HG03108 (cell line): Measurements from ENCODE around the gene CTSZ.
"Not testable (repeated sequence)": the region's sequence is repeated elsewhere in the genome, so short reads cannot be mapped to it uniquely, and the experiment has no call there.

ENCODE experiments used
- ATAC-seq: cut with Tn5 transposase; IDR thresholded peaks from one replicate; pipeline ENCODE4 v1.9.1; 2021; ENCODE audit warnings: moderate library complexity; ENCODE audit not compliant: unreplicated experiment

CTSZ gene

GRCh38 chr20:59001068-59001448 lies 6.0 kb downstream of the CTSZ start:
- ATAC-seq, result no peak

DNA sequence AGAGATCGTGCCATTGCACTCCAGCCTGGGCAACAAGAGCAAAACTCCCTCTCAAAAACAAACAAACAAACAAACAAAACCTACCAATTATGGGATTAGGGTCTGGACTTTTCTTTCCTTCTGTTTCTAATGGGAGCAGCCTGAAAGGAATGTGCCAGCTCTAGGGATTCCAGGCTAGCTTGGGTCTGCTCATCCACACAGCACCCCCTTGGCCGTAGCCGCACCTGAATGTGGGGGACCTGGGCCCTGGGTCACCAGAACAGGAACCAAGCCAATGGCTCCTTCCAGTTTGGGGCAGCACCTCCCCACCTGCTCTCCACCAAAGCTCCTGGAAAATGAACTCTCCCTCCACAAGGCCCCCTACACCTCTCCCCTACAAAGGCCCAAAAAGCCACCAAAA lies 6.7 kb downstream of the CTSZ start:
- ATAC-seq, result no peak

- ATAC-seq, result no peak
These were observed 8.4 kb downstream of the CTSZ start for GRCh38 chr20:58998656-58999055.

GRCh38 chr20:58997141-58997770 lies 9.8 kb downstream of the CTSZ start:
- ATAC-seq, result no peak

DNA sequence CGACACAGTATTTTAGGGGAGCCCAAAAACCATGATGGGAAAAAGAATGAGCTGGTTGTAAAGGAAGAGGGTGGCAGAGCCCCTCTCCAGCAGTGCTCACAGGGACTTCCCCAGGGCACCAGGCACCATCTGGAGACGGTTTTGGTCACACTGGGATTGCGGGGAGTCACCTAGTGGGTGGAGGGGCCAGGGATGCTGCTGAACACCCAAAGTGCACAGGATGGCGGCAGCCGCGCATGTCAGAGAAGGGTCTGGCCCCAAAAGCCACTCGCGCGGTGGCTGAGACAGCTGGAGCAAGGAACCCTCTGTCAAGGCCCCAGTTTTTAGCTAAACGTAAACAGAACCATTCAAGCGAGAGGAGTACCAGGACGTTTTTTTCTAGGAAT lies 10.8 kb downstream of the CTSZ start:
- ATAC-seq, result no peak

DNA sequence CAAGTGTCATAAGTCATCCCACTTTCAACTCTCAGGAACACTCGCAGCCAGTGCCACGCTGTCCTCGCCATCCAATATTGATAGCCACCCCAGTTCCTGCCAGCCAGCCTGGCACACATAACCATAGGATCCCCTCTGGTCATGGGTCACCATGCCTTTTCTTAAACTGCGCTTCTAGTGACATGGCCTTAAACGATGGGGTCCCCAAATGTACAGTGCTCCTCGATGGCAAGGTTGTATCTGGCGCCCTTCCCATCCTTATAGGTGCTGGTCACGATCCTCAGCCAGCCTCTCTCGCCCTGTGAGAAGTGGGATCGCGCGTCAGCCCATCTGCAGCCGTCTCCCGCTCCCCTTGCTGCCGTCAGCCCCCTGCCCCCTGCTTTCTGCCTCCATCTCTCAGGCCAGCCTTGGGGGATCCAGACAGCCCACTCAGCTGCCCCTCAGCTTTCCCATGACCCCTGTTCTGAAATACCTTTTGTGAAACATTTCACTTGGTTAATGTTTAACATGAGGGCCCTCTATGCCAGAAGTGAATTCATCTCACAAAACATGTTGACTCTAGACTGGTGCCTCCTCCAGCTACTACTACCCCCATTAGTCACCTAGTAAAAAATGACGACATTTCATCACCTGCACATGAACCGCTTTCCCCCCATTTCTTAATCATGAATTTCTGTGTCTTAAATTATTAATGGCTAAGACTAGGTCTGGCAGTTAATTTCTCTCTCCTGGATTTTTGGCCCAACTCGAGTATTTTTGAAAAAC lies 11.4 kb downstream of the CTSZ start:
- ATAC-seq, result no peak

- no peak for ATAC-seq
These were observed 12.5 kb downstream of the CTSZ start for GRCh38 chr20:58994390-58995159.

DNA sequence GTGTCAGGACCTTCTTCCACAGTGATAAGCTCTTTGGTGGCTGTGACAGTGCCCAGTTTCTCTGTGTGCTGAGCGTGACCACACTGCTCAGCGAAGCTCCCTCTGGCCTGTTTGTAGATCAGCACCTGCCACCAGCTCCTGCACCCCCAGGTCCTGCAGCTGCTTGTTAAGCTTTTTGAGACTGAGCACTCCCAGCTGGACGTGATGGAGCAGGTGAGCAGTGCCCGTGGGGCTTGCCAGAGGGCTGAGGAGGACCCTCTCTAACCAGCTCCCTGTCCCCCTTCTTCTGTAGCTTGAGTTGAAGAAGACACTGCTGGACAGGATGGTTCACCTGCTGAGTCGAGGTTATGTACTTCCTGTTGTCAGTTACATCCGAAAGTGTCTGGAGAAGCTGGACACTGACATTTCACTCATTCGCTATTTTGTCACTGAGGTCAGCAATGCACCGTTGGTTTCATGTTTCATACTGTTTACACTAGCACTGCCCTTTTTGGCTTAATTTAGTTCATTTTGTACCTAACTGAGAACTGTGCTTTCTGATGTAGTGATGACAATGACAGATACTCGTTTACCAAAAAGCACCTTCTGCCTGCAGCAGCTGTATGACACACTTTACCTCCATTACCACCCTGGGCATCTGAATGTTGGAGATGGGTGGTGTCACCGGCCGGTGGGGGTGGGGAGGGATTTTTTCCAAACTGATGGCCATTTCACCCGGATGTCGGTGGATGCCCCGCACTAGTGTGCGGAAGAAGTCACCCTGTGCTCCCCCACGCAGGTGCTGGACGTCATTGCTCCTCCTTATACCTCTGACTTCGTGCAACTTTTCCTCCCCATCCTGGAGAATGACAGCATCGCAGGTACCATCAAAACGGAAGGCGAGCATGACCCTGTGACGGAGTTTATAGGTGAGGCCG lies 13.5 kb downstream of the CTSZ start:
- ATAC-seq, result no peak

DNA sequence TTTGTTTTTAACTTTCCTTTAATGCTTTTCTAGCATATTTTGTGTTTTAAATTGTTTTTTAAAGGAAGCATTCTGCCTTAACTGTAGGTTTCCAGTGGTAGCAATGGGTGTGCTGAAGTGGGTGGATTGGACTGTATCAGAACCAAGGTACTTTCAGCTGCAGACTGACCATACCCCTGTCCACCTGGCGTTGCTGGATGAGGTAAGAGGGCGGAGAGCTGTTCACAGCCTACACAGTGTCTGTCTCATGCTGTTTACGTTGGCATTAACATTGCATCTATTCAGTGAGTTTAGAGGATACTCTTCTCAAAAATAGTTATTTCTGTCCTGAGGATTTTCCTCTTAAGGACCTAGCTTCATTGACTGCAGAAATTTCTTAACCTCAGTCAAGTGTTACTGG lies 14.1 kb downstream of the CTSZ start:
- no peak for ATAC-seq

DNA sequence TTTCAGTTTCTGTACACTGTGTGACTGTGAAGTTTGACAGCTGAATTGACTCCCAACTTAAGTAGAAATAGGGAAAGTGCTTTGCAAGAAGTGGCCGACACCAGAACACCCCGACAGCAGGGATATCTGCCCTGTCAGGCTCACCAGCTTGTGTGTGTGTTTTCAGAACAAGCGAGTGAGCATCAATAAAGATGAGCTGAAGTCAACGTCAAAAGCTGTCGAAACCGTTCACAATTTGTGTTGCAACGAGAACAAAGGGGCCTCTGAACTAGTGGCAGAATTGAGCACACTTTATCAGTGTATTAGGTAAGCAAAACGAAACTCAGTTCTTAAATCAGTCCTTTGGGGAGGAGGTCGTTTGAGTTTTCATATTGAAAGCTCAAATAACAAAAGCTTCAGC lies 15.3 kb downstream of the CTSZ start:
- no peak for ATAC-seq

- no peak for ATAC-seq
These were observed 16.2 kb downstream of the CTSZ start for GRCh38 chr20:58990651-58991445.

- no peak for ATAC-seq
These were observed 17.9 kb downstream of the CTSZ start for GRCh38 chr20:58989196-58989595.

DNA sequence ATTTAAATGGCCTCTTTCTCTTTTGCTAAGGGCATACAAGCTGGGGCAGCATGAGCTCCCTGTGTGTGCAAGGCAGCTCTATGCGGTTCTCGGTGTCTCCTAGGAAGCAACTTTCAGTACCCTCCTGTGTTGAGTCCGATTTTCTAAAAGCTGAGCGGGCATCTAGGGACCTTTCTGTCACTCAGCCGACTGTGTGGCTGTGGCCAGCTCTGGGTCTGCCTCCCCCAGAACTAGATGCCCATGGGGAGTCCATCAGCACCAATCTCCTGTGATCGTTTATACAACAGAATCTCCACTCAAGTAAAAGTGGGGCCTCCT lies 18.5 kb downstream of the CTSZ start:
- ATAC-seq, result no peak

DNA sequence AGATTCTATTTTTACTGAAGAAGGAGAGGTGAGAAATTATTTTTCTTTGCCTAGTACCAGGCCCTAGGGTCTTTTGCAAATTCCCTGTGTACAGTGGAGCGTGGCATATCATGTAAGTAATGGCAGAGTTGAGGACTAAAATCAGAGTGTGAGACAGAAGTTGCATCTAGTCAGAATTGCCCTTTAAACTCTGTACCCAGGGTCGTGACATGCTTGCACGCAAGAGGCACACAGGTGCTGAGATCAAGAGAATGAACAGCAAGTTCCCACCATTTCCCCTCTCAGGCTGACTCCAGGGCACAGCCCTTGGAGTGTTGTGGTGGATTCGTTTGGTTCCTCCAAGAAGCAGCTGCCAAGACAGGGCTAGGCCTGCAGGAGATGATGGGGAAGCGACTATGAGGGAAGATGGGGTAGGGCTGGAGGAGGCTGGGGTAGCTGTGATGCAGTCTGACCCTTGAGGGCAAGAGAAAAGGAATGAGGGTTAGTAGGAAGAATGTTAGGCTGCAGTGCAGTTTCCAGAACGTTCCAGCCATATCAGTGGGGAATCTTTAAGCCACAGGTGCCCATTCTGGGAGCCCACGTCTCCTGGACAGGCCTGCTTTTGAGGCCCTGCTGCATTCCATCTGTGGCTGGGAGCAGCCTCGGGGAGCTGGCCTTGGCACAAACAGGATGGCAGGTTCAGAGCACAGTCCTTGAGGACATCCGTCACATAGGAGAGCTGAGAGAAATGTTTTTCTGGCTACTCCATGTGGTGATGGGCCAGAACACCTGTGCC lies 19.1 kb downstream of the CTSZ start:
- ATAC-seq, result no peak

GRCh38 chr20:58986968-58987517 lies 20.0 kb downstream of the CTSZ start:
- no peak for ATAC-seq

DNA sequence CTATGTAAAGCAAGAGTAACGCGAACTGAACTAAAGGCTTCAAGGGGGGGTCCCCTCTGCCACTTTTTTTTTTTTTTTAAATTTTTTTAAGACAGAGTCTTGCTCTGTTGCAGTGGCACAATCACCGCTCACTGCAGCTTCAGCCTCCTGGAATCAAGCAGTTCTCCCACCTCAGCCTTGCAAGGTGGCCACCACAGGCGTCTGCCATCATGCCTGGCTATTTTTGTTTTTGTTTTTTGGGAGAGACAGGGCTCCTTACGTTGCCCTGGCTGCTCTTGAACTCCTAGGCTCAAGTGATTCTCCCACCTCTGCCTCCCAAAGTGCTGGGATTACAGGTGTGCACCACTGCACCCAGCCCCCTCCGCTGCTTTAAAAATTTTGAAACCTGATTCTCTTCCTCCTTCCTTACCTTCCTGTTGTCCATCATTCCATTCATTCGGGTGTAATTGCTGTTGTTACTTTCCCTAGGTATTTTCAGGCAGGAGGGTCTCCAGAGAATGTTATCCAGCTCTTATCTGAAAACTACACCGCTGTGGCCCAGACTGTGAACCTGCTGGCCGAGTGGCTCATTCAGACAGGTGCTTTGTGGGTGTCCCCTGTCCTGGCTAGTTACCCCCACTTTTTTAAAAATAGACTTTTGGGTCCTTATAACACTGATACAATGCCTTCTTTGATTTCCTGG lies 20.6 kb downstream of the CTSZ start:
- no peak for ATAC-seq

DNA sequence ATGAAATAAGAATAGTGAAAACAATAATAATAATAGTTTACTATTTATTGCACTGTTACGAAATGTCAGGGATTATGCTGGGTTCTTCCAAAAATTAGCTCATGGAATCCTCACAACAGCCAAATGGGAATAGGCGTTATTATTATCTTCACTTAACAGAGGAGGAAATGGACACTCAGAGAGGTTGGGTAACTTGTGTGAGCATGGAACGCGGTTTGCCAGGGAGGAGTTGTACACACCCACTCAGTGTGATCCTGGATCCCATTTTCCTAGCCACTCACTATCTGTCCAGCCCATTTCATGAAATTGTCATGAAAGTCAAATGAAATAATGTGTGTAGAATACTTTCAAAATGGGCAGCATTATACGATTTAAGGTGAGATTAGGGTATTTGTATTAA lies 21.4 kb downstream of the CTSZ start:
- no peak for ATAC-seq

DNA sequence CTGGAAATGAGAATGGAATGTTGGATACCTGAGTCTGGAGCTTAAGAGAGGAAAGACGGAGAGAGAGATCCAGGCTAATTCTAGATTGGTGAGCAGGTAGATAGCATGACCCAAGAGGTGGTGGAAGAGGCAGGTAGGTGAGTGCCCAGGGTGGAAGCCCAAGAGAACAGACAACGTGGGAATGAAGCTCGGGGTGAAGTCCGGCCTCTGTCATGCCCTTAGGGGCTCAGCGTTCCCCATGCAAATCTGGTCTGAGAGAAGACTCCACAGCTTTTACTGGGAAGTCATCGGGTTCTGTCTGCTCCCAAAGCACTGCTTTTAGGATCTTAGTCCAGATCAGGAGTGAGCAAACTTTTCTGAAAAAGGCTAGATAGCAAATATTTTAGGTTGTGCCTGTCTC lies 22.4 kb downstream of the CTSZ start:
- no peak for ATAC-seq

DNA sequence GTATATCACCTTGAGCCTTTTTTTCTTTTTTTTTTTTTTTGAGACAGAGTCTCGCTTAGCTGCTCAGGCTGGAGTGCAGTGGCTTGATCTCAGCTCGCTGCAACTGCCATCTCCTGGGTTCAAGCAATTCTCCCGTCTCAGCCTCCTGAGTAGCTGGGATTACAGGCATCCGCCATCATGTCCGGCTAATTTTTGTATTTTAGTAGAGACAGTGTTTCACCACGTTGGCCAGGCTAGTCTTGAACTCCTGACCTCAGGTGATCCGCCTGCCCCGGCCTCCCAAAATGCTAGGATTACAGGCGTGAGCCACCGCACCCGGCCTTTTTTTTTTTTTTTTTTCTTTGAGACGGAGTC lies 24.0 kb downstream of the CTSZ start:
- ATAC-seq, result not testable (repeated sequence)
